HG03432 (cell line): ENCODE data around the gene ZFYVE19.
A peak's percentile ranks its signal among the peaks of the same experiment; 100 is the strongest.

ENCODE experiments used
- ATAC-seq: cut with Tn5 transposase; IDR thresholded peaks from one replicate; pipeline ENCODE4 v1.9.1; 2021; ENCODE audit warnings: mild to moderate bottlenecking, moderate library complexity; ENCODE audit not compliant: unreplicated experiment

The ZFYVE19 gene

DNA sequence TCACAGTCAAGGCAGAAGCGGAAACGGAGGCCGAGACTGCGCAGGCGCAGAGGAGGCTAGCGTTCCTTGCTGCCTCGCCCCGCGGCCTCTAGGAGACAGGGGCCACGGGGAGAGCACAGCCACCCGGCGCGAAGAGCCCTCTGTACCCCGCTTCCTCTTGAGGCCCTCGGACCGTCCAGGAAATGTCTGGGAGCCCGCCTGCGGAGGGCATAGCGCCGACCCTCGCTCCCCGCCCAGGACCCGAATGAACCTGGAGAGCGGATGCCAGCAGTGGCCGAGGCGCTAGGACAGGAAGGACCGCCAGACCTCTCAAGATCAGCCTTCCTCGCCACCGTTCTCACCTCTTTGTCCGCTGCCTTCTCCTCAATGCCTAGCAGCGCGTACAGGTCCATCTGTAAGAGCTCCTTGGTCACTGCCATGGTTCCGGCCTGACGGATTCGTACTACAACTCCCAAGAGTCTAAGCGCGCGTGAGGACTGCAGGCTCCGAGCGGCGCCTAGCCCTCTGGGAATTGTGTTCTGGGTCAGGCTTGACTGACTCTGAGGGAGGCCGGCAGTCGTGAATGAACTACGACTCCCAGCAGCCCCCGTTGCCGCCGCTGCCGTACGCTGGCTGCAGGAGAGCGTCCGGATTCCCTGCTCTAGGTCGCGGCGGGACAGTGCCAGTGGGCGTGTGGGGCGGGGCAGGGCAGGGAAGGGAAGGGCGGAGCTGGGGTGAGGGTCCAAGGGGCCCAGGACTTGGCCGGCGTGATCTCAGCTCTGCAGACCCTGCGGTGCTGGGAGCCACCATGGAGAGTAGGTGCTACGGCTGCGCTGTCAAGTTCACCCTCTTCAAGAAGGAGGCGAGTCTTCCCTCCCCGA is at the start of gene ZFYVE19, which contains the start of gene DNAJC17:
Gene ZFYVE19, plus strand, starts transcription at position 62 of the 860 bp plus-strand sequence. Its CDS starts 501 bp downstream, at position 563.
Gene DNAJC17, minus strand, starts transcription at position 446 of the 860 bp plus-strand sequence. Its CDS starts 27 bp downstream, at position 419.
- peak; percentile 93 for ATAC-seq

- no peak for ATAC-seq
These were observed 46.9 kb upstream of the ZFYVE19 start for GRCh38 chr15:40759961-40760360.

GRCh38 chr15:40762919-40763800 is 43.7 kb upstream of the ZFYVE19 start:
- peak; percentile 2 for ATAC-seq

- ATAC-seq = peak; percentile 53
These were observed 42.9 kb upstream of the ZFYVE19 start, which contains the start of gene GCHFR for GRCh38 chr15:40763801-40764628. Gene GCHFR (plus strand): TSS chr15:40764068. CDS start chr15:40764181, 113 bp downstream.

DNA sequence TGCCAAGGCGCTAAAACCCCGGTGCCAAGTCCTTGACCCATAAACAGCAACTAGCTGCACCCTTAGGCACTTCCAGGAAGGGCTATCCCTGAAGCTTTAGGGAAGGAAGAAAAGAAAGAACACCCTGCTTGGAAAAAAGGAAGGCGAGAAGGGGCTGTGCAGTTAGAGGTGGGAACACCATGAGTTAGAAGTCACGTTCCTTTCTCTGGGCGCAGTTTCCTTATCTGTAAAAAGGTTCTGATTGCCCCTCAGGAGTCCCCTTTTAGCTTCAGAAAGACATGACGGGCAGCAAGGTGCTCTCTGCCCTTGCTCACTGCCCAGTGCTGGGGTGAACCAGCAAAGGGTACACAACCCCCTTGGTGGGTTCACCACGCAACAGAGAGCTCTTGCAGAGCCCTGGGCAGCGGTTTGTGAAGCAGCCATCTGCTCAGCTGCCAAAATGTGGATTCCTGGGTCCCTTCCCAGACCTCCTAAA is 42.2 kb upstream of the ZFYVE19 start:
- ATAC-seq = no peak

DNA sequence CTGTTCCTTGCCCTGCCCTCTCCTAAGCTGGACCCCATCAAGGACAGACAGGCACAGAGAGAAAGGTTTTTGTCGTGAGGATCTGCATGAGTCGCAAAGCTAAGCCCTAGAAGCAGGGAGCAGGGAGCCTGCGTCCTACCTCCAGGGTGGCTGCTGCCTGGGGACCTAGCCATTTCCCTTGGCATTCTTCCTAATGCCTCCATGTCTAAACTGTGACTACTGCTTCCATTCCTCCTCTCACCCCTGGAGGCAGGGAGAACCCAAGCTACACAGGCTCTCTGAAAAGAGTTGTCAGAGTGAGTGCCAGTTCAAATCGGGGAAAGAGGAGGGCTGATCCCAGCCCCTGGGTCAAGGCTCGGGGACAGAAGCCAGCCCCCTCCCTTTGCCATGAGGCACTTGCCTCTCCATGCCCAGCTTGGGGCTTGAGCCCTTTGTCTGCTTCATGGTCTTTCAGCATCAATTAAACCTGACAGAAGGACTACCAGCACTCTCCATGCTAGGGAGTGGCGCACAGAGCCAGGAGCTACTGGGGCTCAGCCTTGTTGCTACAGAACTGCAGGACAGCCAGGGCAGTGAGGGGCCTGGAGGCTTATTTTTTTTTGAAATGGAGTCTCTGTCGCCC is 40.6 kb upstream of the ZFYVE19 start:
- no peak for ATAC-seq

- no peak for ATAC-seq
These were observed 39.7 kb upstream of the ZFYVE19 start for GRCh38 chr15:40766906-40767837.

DNA sequence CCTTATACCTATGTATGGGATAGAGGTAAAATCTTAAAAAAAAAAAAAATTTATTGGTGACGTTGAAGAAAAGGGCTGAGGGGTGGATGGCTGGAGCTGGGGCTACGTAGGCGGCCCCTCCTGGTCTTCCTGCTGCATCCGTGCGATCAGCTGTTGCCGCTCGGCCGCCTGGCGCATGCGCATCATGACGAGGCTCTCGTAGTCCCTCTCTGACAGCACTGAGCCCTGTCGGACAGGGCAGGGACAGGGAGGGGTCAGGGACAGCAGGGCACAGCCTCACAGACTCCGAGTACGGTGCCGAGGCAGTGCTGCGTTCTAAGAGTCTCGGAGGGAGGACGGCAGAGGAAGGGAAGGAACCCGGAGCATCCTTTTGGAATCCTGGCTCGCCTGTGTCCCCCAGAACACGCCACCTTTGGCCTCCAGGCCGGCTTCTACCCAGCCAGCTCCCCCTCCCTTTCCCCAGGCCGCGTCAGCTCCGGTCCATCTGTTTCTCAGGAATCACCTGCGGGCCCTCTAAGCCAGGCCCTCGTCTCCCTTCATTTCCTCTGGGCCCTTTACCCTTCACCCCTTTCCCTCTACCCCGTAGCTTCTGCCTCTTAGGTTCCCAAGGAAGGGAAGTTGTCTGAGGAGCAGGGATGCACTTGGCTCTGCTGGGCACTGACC is 38.9 kb upstream of the ZFYVE19 start:
- ATAC-seq = no peak

- peak; percentile 1 for ATAC-seq
These were observed 38.2 kb upstream of the ZFYVE19 start for GRCh38 chr15:40768521-40769273.

GRCh38 chr15:40769274-40770146 is 37.4 kb upstream of the ZFYVE19 start, which contains the start of gene C15orf62:
Gene C15orf62 (plus strand): TSS chr15:40769980. CDS start chr15:40770496, 516 bp downstream.
- peak; percentile 57 for ATAC-seq

DNA sequence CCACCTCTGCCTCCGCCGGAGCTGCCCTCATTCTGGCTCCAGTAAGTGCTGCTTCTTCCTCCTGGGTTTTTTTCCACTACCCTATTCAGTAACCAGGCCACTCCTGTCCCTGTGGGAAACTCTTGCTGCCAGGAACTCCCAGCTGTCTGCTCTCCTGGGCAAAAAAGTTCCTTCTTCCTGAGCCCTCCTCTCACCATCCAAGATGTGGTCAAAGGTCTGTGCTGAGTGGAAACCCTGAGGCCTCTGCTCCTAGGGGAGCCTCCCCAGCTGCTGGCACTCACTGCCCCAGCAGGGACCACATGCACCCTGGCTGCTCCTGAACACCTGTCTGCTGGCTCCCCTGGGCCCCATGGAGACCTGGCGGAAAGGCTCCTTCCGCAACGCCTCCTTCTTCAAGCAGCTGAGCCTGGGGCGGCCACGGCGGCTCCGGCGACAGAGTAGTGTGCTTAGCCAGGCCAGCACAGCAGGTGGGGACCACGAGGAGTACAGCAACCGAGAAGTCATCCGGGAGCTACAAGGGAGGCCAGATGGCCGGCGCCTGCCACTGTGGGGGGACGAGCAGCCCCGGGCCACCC is 36.7 kb upstream of the ZFYVE19 start:
- no peak for ATAC-seq

DNA sequence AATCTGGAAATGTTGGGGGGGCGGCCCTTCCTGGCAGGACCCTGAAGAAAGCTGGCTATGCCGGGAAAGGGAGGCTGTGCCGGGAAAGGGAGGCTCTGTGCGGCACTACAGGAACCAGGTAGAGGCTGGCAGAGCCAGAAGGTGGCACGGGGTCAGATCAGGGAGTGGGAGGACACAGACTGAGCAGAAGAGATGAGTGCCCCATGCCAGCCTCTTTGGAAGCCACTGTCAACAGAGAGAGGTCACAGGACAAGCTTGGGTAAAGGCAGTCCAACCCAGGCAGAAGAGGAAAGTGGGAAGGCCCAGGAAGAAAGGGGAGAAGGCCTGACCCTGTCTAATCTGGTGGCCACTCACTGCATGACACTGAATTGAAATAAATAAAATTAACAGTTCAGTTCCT is 35.6 kb upstream of the ZFYVE19 start:
- no peak for ATAC-seq

DNA sequence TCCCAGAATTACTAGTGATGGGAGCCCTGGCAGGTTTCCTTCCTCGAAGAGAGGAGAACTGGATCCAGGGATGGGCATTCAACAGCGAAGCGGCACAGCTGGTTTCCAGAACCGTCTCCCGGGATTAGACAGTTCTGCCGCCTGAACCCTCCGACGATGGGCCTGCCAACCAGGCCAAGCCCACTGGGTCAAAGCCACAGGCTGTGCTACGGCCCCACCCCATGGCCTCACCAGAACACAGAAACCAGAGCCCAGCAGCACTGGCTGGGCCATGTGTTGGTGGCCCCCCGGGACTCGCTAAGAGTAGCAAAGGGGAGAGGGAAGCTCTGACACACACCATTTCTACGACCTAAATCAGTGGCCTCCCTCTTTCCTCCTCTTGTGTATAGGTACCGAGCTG is 34.9 kb upstream of the ZFYVE19 start:
- ATAC-seq = no peak

DNA sequence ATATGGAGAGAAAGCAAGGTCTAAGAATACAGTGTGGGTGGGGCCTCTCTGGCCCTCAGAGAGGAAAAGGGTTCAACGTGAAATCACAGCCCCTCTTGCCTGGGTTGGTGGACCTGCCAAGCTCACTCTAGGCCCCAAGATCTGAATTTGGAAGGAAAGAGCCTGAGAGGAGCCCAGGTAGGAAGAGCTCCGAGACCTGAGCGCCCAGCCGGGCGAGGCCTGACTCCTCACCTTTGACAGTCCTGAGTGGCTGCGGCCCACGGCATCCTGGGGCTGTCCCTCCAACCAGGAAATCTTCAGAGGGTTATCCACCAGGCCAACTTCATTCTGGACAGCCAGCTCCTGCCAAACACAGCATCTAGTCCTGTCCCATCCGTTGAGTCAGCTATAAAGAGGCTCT is 33.4 kb upstream of the ZFYVE19 start:
- no peak for ATAC-seq

GRCh38 chr15:40773902-40774301 is 33.0 kb upstream of the ZFYVE19 start:
- no peak for ATAC-seq

DNA sequence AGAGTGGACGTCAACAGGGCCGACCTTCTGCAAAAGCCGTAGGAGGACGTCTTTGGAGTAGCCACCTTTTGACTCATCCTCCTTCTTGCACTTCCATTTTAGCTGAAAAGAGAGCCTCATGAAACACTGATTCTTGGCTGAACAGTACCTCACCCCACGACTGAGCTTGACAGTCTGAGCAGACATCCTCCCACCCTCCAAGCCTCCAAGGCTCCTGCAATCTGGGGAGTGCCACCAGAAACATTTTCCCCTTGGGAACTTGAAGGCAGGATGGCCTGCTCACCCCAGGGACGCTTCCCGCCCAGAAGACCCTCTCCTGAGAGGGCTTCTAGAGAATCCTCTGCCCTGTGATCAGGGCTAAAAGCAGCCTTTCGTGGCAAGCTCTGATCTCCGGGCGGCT is 31.9 kb upstream of the ZFYVE19 start:
- no peak for ATAC-seq
